Prostate gland (tissue), 2 donors: ENCODE results near the gene HK1. TPM values are rescaled to one million over a fixed set of nuclear protein-coding genes. Genes with fewer than 3 reads are reported as not detected.

ENCODE experiments used
- DNase-seq: peaks from one replicate; pipeline ENCODE4 v3.0.0-alpha.2; 2019; ENCODE audit warnings: low spot score
- H3K27ac ChIP-seq, 2 donors: fragments of 200-600 bp; sonication (generic); 2 replicates each; pipeline ENCODE4 v1.5.1; 2017 to 2019
- H3K27me3 ChIP-seq: fragments of 200-600 bp; sonication (generic); replicated peaks from 2 replicates; pipeline ENCODE4 v1.5.1; 2019; ENCODE audit not compliant: insufficient read depth
- H3K36me3 ChIP-seq, 2 donors: fragments of 200-600 bp; sonication (generic); 1 replicate in 1 of 2; 2 replicates in 1 of 2; pipeline versions ENCODE4 v1.5.1 to v1.8.1; 2017 to 2019
- H3K4me1 ChIP-seq: fragments of 200-600 bp; sonication (generic); replicated peaks from 2 replicates; pipeline ENCODE4 v1.5.1; 2019
- H3K4me3 ChIP-seq, 2 donors: fragments of 200-600 bp; sonication (generic); 2 replicates each; pipeline ENCODE4 v1.5.1; 2017 to 2019
- H3K9me3 ChIP-seq: fragments of 200-600 bp; sonication (generic); 2 replicates; pipeline ENCODE4 v1.5.1; 2017
- CTCF ChIP-seq, 4 experiments: fragments of 200-600 bp in 2 of 4; fragments of 450-650 bp in 2 of 4; sonication (generic) in 2 of 4; IDR thresholded peaks; 1 replicate in 3 of 4; 2 replicates in 1 of 4; pipeline ENCODE4 v1.5.1; 2016 to 2019; ENCODE audit warnings: antibody characterized with exemption in 4 of 4, mild to moderate bottlenecking in 2 of 4, moderate library complexity in 2 of 4
- POLR2A ChIP-seq: fragments of 450-650 bp; IDR thresholded peaks from one replicate; pipeline ENCODE4 v1.6.1; 2016; ENCODE audit warnings: antibody characterized with exemption, mild to moderate bottlenecking
- POLR2AphosphoS5 ChIP-seq: sonication (generic); formaldehyde crosslinking; IDR thresholded peaks from one replicate; pipeline ENCODE4 v1.6.1; 2017; ENCODE audit warnings: antibody characterized with exemption
- WGBS: methylation state at CpG from one replicate; pipeline ENCODE4 v1.1.5; 2018; 5-methylcytosine and 5-hydroxymethylcytosine counted together
- intact Hi-C: fragments of 100-400 bp; cut with DNase I; formaldehyde crosslinking; loops from one replicate; pipeline ENCODE4 v1.14.2; 2022
- total RNA-seq, 2 donors: library from RNA; depleted of rRNA; stranded (reverse); fragments of >200 nt; gene quantifications; one replicate each; pipeline ENCODE4 v1.1.0, GENCODE V29; 2016

The HK1 gene
- total RNA-seq, 2 donors from 2014 or later, result 67.8 to 134 TPM

- H3K27me3 ChIP-seq, result no peaks in the 10 kb centered on the region
- H3K9me3 ChIP-seq, result no peaks in the 10 kb centered on the region
- peaks cover 3% of the 10 kb centered on the region for H3K4me1 ChIP-seq
- DNase-seq, result no peak
- WGBS, result 69% methylated on average over 6 of the region's 6 CpGs
- H3K27ac ChIP-seq, result no peak overlapping the region
- no peak overlapping the region for H3K4me3 ChIP-seq
- TF ChIP-seq POLR2AphosphoS5, result no peak
- TF ChIP-seq POLR2A, result no peak
- TF ChIP-seq CTCF (IDR thresholded peaks at IDR 0.05), result no peak
- intact Hi-C loops, result loop anchor here (5.0 kb wide), 2 partner anchors 97 to 227 kb away; no protein-coding TSS in a partner anchor
- no peaks in the 10 kb centered on the region for H3K36me3 ChIP-seq
Measured at GRCh38 chr10:69409968-69410367, 131.7 kb downstream of the HK1 start.

GRCh38 chr10:69410487-69410886, 132.2 kb downstream of the HK1 start:
- no peak for TF ChIP-seq CTCF (IDR thresholded peaks at IDR 0.05)
- no peak for TF ChIP-seq POLR2A
- TF ChIP-seq POLR2AphosphoS5, result no peak
- intact Hi-C loops, result no loop called here
- Histone ChIP-seq H3K4me1 (peaks cover 3% of the 10 kb centered on the region), H3K36me3 (no peaks in the 10 kb centered on the region), H3K27ac (no peak overlapping the region), H3K4me3 (no peak overlapping the region), H3K27me3 (no peaks in the 10 kb centered on the region), H3K9me3 (no peaks in the 10 kb centered on the region)
- DNase-seq, result no peak
- WGBS, result 81% methylated on average over 10 of the region's 10 CpGs

- intact Hi-C loops, result no loop called here
- H3K27ac ChIP-seq, result no peak overlapping the region
- TF ChIP-seq POLR2A (no peak), CTCF (IDR thresholded peaks at IDR 0.05) (no peak), POLR2AphosphoS5 (no peak)
Measured at GRCh38 chr10:69411476-69411875, 133.2 kb downstream of the HK1 start.

GRCh38 chr10:69412232-69412790, 134.0 kb downstream of the HK1 start:
- no peak for DNase-seq
- intact Hi-C loops, result no loop called here
- TF ChIP-seq POLR2AphosphoS5 (no peak), POLR2A (no peak), CTCF (IDR thresholded peaks at IDR 0.05) (no peak)
- H3K27me3 ChIP-seq, result no peaks in the 10 kb centered on the region
- no peaks in the 10 kb centered on the region for H3K36me3 ChIP-seq
- H3K4me1 ChIP-seq, result peaks cover 3% of the 10 kb centered on the region
- H3K27ac ChIP-seq, result peak overlapping the region; percentile 7 to 34
- no peak overlapping the region for H3K4me3 ChIP-seq
- H3K9me3 ChIP-seq, result no peaks in the 10 kb centered on the region
- 91% methylated on average over 3 of the region's 3 CpGs for WGBS

More at GRCh38 chr10:69411476-69411875, 133.2 kb downstream of the HK1 start:
- no peaks in the 10 kb centered on the region for H3K36me3 ChIP-seq
- no peaks in the 10 kb centered on the region for H3K9me3 ChIP-seq
- H3K4me3 ChIP-seq, result no peak overlapping the region
- WGBS, result 22% methylated on average over 4 of the region's 4 CpGs
- H3K4me1 ChIP-seq, result peaks cover 3% of the 10 kb centered on the region
- DNase-seq, result no peak
- no peaks in the 10 kb centered on the region for H3K27me3 ChIP-seq

GRCh38 chr10:69413221-69413865, 135.0 kb downstream of the HK1 start:
- no peaks in the 10 kb centered on the region for H3K9me3 ChIP-seq
- peak overlapping the region; percentile 7 to 34 for H3K27ac ChIP-seq
- 7% methylated on average over 13 of the region's 13 CpGs for WGBS
- H3K4me3 ChIP-seq, result no peak overlapping the region
- no peaks in the 10 kb centered on the region for H3K27me3 ChIP-seq
- DNase-seq, result peak; percentile 54
- TF ChIP-seq POLR2A (no peak), CTCF (IDR thresholded peaks at IDR 0.05) (peak in 3 of 4 experiments; percentile 44 to 58 (median 55))
- no peaks in the 10 kb centered on the region for H3K4me1 ChIP-seq
- no peaks in the 10 kb centered on the region for H3K36me3 ChIP-seq
- intact Hi-C loops, result no loop called here
